Measurements from ENCODE around the gene OAT. TPM values are rescaled to one million over a fixed set of nuclear protein-coding genes. Genes with fewer than 3 reads are reported as not detected.

Gene OAT
- total RNA-seq, 1 experiment from 2014 or later, result 25.2 TPM

DNA sequence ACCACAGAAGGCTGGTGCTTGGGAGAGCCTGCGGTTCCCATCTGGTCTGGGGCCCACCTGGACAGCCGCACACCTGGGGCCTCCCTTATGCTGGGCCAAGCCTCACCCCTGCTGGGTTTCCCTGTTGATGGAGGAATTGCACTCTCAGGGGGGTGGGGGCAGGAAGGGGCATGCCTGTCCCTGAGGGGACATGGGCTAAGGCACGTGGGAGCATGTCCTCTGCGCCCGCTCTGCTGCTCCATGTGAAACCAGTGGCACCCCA lies 43.4 kb downstream of the OAT start:
- BruUV-seq (replicated peaks), result no TSS peak
- CTCF ChIA-PET, result no interaction called here

DNA sequence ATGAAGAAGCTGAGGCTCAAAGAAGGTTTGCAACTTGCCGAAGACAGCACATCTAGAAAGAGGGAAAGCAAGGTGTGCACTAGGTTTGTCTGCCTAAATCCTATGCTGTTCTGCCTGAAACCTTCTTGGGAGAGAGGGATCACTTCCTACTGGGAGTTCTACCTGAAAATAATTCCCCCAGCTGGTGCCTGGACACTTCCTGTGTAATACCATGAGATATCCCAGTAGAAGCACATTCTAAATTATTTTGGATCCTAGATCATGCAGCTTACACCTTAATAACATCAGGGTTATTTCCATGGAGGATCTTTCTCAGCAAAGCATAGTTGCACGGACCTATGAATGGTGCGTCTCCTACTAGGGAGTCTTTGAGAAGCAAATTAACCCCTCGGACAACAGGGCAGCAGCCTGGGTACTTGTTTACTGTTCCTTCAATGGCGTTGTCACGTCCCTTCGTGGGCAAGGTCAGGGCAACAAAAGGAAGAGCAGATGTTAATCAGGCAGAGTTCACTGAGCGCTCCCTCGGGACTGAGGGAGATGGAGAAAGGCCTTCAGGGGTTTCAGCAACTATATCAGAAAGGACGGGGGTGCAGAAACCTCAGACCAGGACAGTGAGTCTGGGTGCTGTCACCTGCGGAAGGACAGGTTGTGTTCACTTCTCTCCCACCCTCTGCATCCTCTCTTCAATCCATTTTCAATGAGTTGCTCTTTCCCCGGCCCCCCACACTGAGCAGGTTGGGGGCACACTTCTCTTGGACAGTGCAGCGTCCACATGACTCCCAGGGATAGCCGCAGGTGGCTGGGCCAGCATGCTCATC lies 44.0 kb downstream of the OAT start:
- Histone ChIP-seq H3K36me3 (ENCODE audit: insufficient read depth, low read length, poor library complexity, severe bottlenecking) (no peaks in the 10 kb centered on the region), H3K27ac (ENCODE audit: low read depth, low read length, poor library complexity, severe bottlenecking) (no peak overlapping the region), H3K27me3 (replicated peaks; ENCODE audit: insufficient read depth, low read depth, low read length, poor library complexity) (peaks cover 63% of the 10 kb centered on the region), H3K9me3 (ENCODE audit: low read depth, low read length, poor library complexity, severe bottlenecking) (no peaks in the 10 kb centered on the region), H3K4me1 (ENCODE audit: insufficient read depth, low read length, poor library complexity, severe bottlenecking) (no peaks in the 10 kb centered on the region), H3K4me3 (ENCODE audit: low read depth, low read length, poor library complexity, severe bottlenecking) (no peak overlapping the region)
- no TSS peak for BruUV-seq (replicated peaks)
- no peak for DNase-seq (ENCODE audit: low spot score)
- TF ChIP-seq EZH2 (IDR thresholded peaks at IDR 0.05; ENCODE audit: borderline replicate concordance, low read depth, low read length, poor library complexity, severe bottlenecking), result no peak
- TF ChIP-seq CTCF (conservative IDR thresholded peaks at IDR 0.05; ENCODE audit: low read depth, low read length), result no peak
- ChIA-PET CTCF (no interaction called here), POLR2A (ENCODE audit: low non-redundant PET) (no interaction called here)
- intact Hi-C loops (cut with micrococcal nuclease; ENCODE audit: unreplicated experiment), result no loop called here

More for the DNA sequence above, 43.4 kb downstream of the OAT start:
- intact Hi-C loops (cut with micrococcal nuclease; ENCODE audit: unreplicated experiment), result no loop called here
- Histone ChIP-seq H3K27ac (ENCODE audit: low read depth, low read length, poor library complexity, severe bottlenecking) (no peak overlapping the region), H3K9me3 (ENCODE audit: low read depth, low read length, poor library complexity, severe bottlenecking) (no peaks in the 10 kb centered on the region), H3K4me1 (ENCODE audit: insufficient read depth, low read length, poor library complexity, severe bottlenecking) (no peaks in the 10 kb centered on the region), H3K36me3 (ENCODE audit: insufficient read depth, low read length, poor library complexity, severe bottlenecking) (no peaks in the 10 kb centered on the region), H3K27me3 (replicated peaks; ENCODE audit: insufficient read depth, low read depth, low read length, poor library complexity) (peaks cover 68% of the 10 kb centered on the region), H3K4me3 (ENCODE audit: low read depth, low read length, poor library complexity, severe bottlenecking) (no peak overlapping the region)
- no peak for TF ChIP-seq CTCF (conservative IDR thresholded peaks at IDR 0.05; ENCODE audit: low read depth, low read length)
- no peak for TF ChIP-seq EZH2 (IDR thresholded peaks at IDR 0.05; ENCODE audit: borderline replicate concordance, low read depth, low read length, poor library complexity, severe bottlenecking)
- DNase-seq (ENCODE audit: low spot score), result no peak
- POLR2A ChIA-PET (ENCODE audit: low non-redundant PET), result no interaction called here

DNA sequence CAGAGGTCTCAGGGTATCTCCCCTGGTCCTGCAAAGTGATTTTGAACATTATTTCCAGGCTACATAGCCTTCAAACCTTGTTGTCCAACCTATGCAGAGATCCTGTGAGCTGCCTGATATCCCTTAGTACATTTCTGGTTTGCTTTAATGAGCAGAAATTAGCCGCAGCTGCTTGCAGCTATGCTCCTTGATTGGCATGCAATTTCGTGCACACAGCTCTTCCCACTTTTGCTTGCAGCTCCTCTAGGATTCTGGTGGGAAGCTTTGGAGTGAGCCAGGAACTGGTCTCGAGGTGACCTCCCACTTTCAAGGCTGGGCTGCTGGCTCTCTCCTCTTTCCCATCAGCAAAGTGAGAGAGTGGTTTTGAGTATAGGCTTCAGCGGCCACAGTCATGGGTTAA lies 45.8 kb downstream of the OAT start:
- POLR2A ChIA-PET (ENCODE audit: low non-redundant PET), result no interaction called here

More for the DNA sequence above, 45.8 kb downstream of the OAT start:
- no peaks in the 10 kb centered on the region for H3K36me3 ChIP-seq (ENCODE audit: insufficient read depth, low read length, poor library complexity, severe bottlenecking)
- H3K27me3 ChIP-seq (replicated peaks; ENCODE audit: insufficient read depth, low read depth, low read length, poor library complexity), result peaks cover 47% of the 10 kb centered on the region
- CTCF ChIA-PET, result no interaction called here
- H3K4me3 ChIP-seq (ENCODE audit: low read depth, low read length, poor library complexity, severe bottlenecking), result no peak overlapping the region
- TF ChIP-seq EZH2 (IDR thresholded peaks at IDR 0.05; ENCODE audit: borderline replicate concordance, low read depth, low read length, poor library complexity, severe bottlenecking), result no peak
- TF ChIP-seq CTCF (conservative IDR thresholded peaks at IDR 0.05; ENCODE audit: low read depth, low read length), result no peak
- H3K4me1 ChIP-seq (ENCODE audit: insufficient read depth, low read length, poor library complexity, severe bottlenecking), result no peaks in the 10 kb centered on the region
- no peaks in the 10 kb centered on the region for H3K9me3 ChIP-seq (ENCODE audit: low read depth, low read length, poor library complexity, severe bottlenecking)
- no peak overlapping the region for H3K27ac ChIP-seq (ENCODE audit: low read depth, low read length, poor library complexity, severe bottlenecking)
- intact Hi-C loops (cut with micrococcal nuclease; ENCODE audit: unreplicated experiment), result no loop called here
- BruUV-seq (replicated peaks), result no TSS peak
- DNase-seq (ENCODE audit: low spot score), result no peak
